GM23338 (cell line): ENCODE results near the gene IDUA. TPM values are rescaled to one million over a fixed set of nuclear protein-coding genes. Genes with fewer than 3 reads are reported as not detected.

ENCODE experiments used
- ATAC-seq: fragments of 200-7000 bp; cut with Tn5 transposase; 3 replicates; pipeline ENCODE4 v1.9.1; 2020
- DNase-seq: peaks from one replicate; pipeline ENCODE4 v3.0.0-alpha.2; 2015; ENCODE audit warnings: low spot score
- H2AFZ ChIP-seq: fragments of 200-600 bp; sonication (generic); 2 replicates; pipeline ENCODE4 v1.8.0; 2016; ENCODE audit warnings: antibody characterized with exemption, mild to moderate bottlenecking, moderate library complexity
- H3F3A ChIP-seq: fragments of 200-600 bp; sonication (generic); replicated peaks from 2 replicates; pipeline ENCODE4 v1.8.0; 2017; ENCODE audit warnings: antibody characterized with exemption, mixed run types, low read depth
- H3K27ac ChIP-seq: fragments of 200-600 bp; sonication (generic); 2 replicates; pipeline ENCODE4 v1.6.1; 2016; ENCODE audit warnings: low read depth
- H3K27me3 ChIP-seq: fragments of 200-600 bp; sonication (generic); 2 replicates; pipeline ENCODE4 v1.8.0; 2016; ENCODE audit warnings: mild to moderate bottlenecking, mixed run types, moderate library complexity; ENCODE audit not compliant: insufficient read depth
- H3K36me3 ChIP-seq: fragments of 200-600 bp; sonication (generic); 2 replicates; pipeline ENCODE4 v1.8.0; 2016; ENCODE audit warnings: mild to moderate bottlenecking; ENCODE audit not compliant: insufficient read depth
- H3K4me1 ChIP-seq: fragments of 200-600 bp; sonication (generic); 2 replicates; pipeline ENCODE4 v1.8.0; 2016; ENCODE audit warnings: mild to moderate bottlenecking, moderate library complexity; ENCODE audit not compliant: insufficient read depth
- H3K4me2 ChIP-seq: fragments of 200-600 bp; sonication (generic); 2 replicates; pipeline ENCODE4 v1.7.1; 2017; ENCODE audit warnings: mixed run types
- H3K4me3 ChIP-seq: fragments of 200-600 bp; sonication (generic); 2 replicates; pipeline ENCODE4 v1.6.1; 2016; ENCODE audit warnings: mixed run types
- H3K79me2 ChIP-seq: fragments of 200-600 bp; sonication (generic); replicated peaks from 2 replicates; pipeline ENCODE4 v1.8.0; 2017; ENCODE audit warnings: mild to moderate bottlenecking; ENCODE audit not compliant: insufficient read depth
- H3K9me2 ChIP-seq: fragments of 200-600 bp; sonication (generic); 2 replicates; pipeline ENCODE4 v1.8.0; 2017; ENCODE audit not compliant: insufficient read depth
- H4K20me1 ChIP-seq: fragments of 200-600 bp; sonication (generic); replicated peaks from 2 replicates; pipeline ENCODE4 v1.8.0; 2017; ENCODE audit warnings: mild to moderate bottlenecking; ENCODE audit not compliant: insufficient read depth
- H3K27ac Mint-ChIP-seq: 2 replicates; pipeline ENCODE4 v1.8.0; 2020; ENCODE audit warnings: inconsistent platforms, mild to moderate bottlenecking, moderate library complexity, mixed read lengths
- H3K27me3 Mint-ChIP-seq: 3 replicates; pipeline ENCODE4 v1.8.0; 2022; ENCODE audit warnings: low read depth, mild to moderate bottlenecking, moderate library complexity, mixed read lengths, inconsistent platforms; ENCODE audit not compliant: insufficient read depth, poor library complexity
- H3K36me3 Mint-ChIP-seq: 3 replicates; pipeline ENCODE4 v1.8.0; 2021; ENCODE audit warnings: low read depth, mild to moderate bottlenecking, inconsistent platforms, moderate library complexity, mixed read lengths
- H3K4me1 Mint-ChIP-seq: 3 replicates; pipeline ENCODE4 v1.8.0; 2020; ENCODE audit warnings: mild to moderate bottlenecking, inconsistent platforms, mixed read lengths
- H3K4me3 Mint-ChIP-seq: 3 replicates; pipeline ENCODE4 v1.8.0; 2021; ENCODE audit warnings: moderate library complexity, mild to moderate bottlenecking, inconsistent platforms, mixed read lengths
- H3K9me3 Mint-ChIP-seq: 3 replicates; pipeline ENCODE4 v1.8.0; 2020; ENCODE audit warnings: moderate library complexity, mild to moderate bottlenecking, inconsistent platforms, mixed read lengths
- CTCF ChIP-seq, 2 experiments: fragments of 200-600 bp in 1 of 2; sonication (generic) in 1 of 2; conservative IDR thresholded peaks; 2 replicates each; pipeline versions ENCODE4 v1.5.1 to v1.6.1; 2016 to 2017; ENCODE audit warnings: antibody characterized with exemption in 2 of 2, low read depth in 2 of 2, mild to moderate bottlenecking in 2 of 2, moderate library complexity in 1 of 2
- JUNB ChIP-seq: IDR thresholded peaks from one replicate; pipeline ENCODE4 v1.6.1; 2016; ENCODE audit warnings: antibody characterized with exemption; ENCODE audit not compliant: unreplicated experiment
- POLR2AphosphoS5 ChIP-seq: IDR thresholded peaks from 2 replicates; pipeline ENCODE4 v1.6.1; 2016; ENCODE audit warnings: antibody characterized with exemption, low read depth
- ZNF331 ChIP-seq: fragments of 250-450 bp; sonication (Bioruptor Pico); IDR thresholded peaks from 2 replicates; pipeline ENCODE4 v1.5.0; 2020; ENCODE audit warnings: low read depth, mild to moderate bottlenecking, moderate library complexity
- ZNF462 ChIP-seq: fragments of 250-450 bp; sonication (Bioruptor Pico); IDR thresholded peaks from 2 replicates; pipeline ENCODE4 v1.5.0; 2020; ENCODE audit warnings: mild to moderate bottlenecking, moderate library complexity
- polyA plus RNA-seq: library from polyadenylated mRNA; unstranded; fragments of >200 nt; fragmentation: Nextera tagmentation; extraction: Ambion mirVana; gene quantifications from 2 replicates; pipeline ENCODE4 v1.2.1, GENCODE V29; 2016
- total RNA-seq: library from RNA; depleted of rRNA; stranded (reverse); fragments of >200 nt; shearing (Covaris generic); gene quantifications from 2 replicates; pipeline ENCODE4 v1.2.3, GENCODE V29; 2014
- TF ChIP-seq, protein P1 (sequence below): IDR thresholded peaks from one replicate; pipeline ENCODE4 v1.6.1; 2018; ENCODE audit warnings: antibody characterized with exemption; ENCODE audit not compliant: unreplicated experiment
- TF ChIP-seq, protein P2 (sequence below): IDR thresholded peaks from 2 replicates; pipeline ENCODE4 v1.6.1; 2016; ENCODE audit warnings: antibody characterized with exemption

The IDUA gene
- total and polyA plus RNA-seq, 2 experiments from 2014 or later: 1.3 to 6.1 TPM

- Mint-ChIP-seq H3K9me3 (no peaks in the 10 kb centered on the region), H3K4me1 (peaks cover 12% of the 10 kb centered on the region), H3K27ac (no peak overlapping the region), H3K4me3 (peak overlapping the region; percentile 52), H3K36me3 (no peaks in the 10 kb centered on the region), H3K27me3 (peaks cover 8% of the 10 kb centered on the region)
- peak; percentile 53 for ATAC-seq
- Histone ChIP-seq H3K4me3 (no peak overlapping the region), H3K9me2 (no peaks in the 10 kb centered on the region), H3K27me3 (no peaks in the 10 kb centered on the region), H3K4me1 (0 out of 2 replicates have a peak, but pooled peaks cover 4% of the 10 kb centered on the region), H3K4me2 (peak overlapping the region; percentile 48; the same call in 1 of the 2 replicates), H4K20me1 (no peaks in the 10 kb centered on the region), H3K36me3 (no peaks in the 10 kb centered on the region), H2AFZ (0 out of 2 replicates have a peak overlapping the region, but pooled peaks have one; percentile 23), H3K79me2 (no peaks in the 10 kb centered on the region), H3K27ac (no peak overlapping the region), H3F3A (no peaks in the 10 kb centered on the region)
- no peak for TF ChIP-seq ZNF331 (CRISPR knock-in tag)
- DNase-seq: no peak
Observed at GRCh38 chr4:945274-946102, 41.4 kb upstream of the IDUA start.

GRCh38 chr4:946103-946450, 40.8 kb upstream of the IDUA start:
- Histone ChIP-seq H3K4me3 (no peak overlapping the region), H3K79me2 (no peaks in the 10 kb centered on the region), H3K4me1 (0 out of 2 replicates have a peak, but pooled peaks cover 4% of the 10 kb centered on the region), H3K4me2 (no peak overlapping the region), H3K9me2 (no peaks in the 10 kb centered on the region), H2AFZ (no peak overlapping the region), H3K27me3 (no peaks in the 10 kb centered on the region), H3K27ac (no peak overlapping the region), H4K20me1 (no peaks in the 10 kb centered on the region), H3F3A (no peaks in the 10 kb centered on the region), H3K36me3 (no peaks in the 10 kb centered on the region)
- ATAC-seq (no peak; the same call in 2 of the 3 replicates), DNase-seq (no peak)
- no peak overlapping the region for H3K27ac Mint-ChIP-seq
- peaks cover 16% of the 10 kb centered on the region for H3K4me1 Mint-ChIP-seq
- no peaks in the 10 kb centered on the region for H3K9me3 Mint-ChIP-seq
- peaks cover 8% of the 10 kb centered on the region for H3K27me3 Mint-ChIP-seq
- peak overlapping the region; percentile 52; the same call in 2 of the 3 replicates for H3K4me3 Mint-ChIP-seq
- H3K36me3 Mint-ChIP-seq: no peaks in the 10 kb centered on the region
- TF ChIP-seq CTCF (conservative IDR thresholded peaks at IDR 0.05; ENCODE audit: low read depth in 2 of 2) (no peak), ZNF462 (CRISPR knock-in tag) (no peak), POLR2AphosphoS5 (no peak), JUNB (no peak)
- TF ChIP-seq, protein P1, sequence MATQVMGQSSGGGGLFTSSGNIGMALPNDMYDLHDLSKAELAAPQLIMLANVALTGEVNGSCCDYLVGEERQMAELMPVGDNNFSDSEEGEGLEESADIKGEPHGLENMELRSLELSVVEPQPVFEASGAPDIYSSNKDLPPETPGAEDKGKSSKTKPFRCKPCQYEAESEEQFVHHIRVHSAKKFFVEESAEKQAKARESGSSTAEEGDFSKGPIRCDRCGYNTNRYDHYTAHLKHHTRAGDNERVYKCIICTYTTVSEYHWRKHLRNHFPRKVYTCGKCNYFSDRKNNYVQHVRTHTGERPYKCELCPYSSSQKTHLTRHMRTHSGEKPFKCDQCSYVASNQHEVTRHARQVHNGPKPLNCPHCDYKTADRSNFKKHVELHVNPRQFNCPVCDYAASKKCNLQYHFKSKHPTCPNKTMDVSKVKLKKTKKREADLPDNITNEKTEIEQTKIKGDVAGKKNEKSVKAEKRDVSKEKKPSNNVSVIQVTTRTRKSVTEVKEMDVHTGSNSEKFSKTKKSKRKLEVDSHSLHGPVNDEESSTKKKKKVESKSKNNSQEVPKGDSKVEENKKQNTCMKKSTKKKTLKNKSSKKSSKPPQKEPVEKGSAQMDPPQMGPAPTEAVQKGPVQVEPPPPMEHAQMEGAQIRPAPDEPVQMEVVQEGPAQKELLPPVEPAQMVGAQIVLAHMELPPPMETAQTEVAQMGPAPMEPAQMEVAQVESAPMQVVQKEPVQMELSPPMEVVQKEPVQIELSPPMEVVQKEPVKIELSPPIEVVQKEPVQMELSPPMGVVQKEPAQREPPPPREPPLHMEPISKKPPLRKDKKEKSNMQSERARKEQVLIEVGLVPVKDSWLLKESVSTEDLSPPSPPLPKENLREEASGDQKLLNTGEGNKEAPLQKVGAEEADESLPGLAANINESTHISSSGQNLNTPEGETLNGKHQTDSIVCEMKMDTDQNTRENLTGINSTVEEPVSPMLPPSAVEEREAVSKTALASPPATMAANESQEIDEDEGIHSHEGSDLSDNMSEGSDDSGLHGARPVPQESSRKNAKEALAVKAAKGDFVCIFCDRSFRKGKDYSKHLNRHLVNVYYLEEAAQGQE: no peak
- TF ChIP-seq, protein P2, sequence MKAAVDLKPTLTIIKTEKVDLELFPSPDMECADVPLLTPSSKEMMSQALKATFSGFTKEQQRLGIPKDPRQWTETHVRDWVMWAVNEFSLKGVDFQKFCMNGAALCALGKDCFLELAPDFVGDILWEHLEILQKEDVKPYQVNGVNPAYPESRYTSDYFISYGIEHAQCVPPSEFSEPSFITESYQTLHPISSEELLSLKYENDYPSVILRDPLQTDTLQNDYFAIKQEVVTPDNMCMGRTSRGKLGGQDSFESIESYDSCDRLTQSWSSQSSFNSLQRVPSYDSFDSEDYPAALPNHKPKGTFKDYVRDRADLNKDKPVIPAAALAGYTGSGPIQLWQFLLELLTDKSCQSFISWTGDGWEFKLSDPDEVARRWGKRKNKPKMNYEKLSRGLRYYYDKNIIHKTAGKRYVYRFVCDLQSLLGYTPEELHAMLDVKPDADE: no peak
